GM12878 (cell line): ENCODE data around the gene ICE2.

ENCODE experiments used
- BHLHE40 ChIP-seq, 2 experiments: fragments of 450-650 bp in 1 of 2; IDR thresholded peaks; 2 replicates each; pipeline ENCODE4 v1.6.1; 2011 to 2017; ENCODE audit warnings: low read depth in 2 of 2, borderline replicate concordance in 1 of 2, improper control_type of control experiment in 1 of 2, low read length in 1 of 2, mild to moderate bottlenecking in 1 of 2
- FOXK2 ChIP-seq: fragments of 450-650 bp; IDR thresholded peaks from 2 replicates; pipeline ENCODE4 v1.6.1; 2017; ENCODE audit warnings: mild to moderate bottlenecking, moderate library complexity
- JUNB ChIP-seq: IDR thresholded peaks from 2 replicates; pipeline ENCODE4 v1.6.1; 2016; ENCODE audit warnings: antibody characterized with exemption, mild to moderate bottlenecking
- POLR2A ChIP-seq: IDR thresholded peaks from 2 replicates; pipeline ENCODE4 v1.6.1; 2011; ENCODE audit warnings: low read depth, mild to moderate bottlenecking, low read length
- POLR2AphosphoS5 ChIP-seq: IDR thresholded peaks from 2 replicates; pipeline ENCODE4 v1.6.1; 2011; ENCODE audit warnings: mild to moderate bottlenecking, low read length, inconsistent platforms
- RAD21 ChIP-seq: IDR thresholded peaks from 2 replicates; pipeline ENCODE4 v1.6.1; 2011; ENCODE audit warnings: mild to moderate bottlenecking, low read depth, low read length, moderate library complexity; ENCODE audit not compliant: insufficient read depth
- SIN3A ChIP-seq: IDR thresholded peaks from 2 replicates; pipeline ENCODE4 v1.6.1; 2012; ENCODE audit warnings: low read depth, low read length, improper control_type of control experiment
- SMC3 ChIP-seq: IDR thresholded peaks from 2 replicates; pipeline ENCODE4 v1.6.1; 2011; ENCODE audit warnings: low read length, improper control_type of control experiment, borderline replicate concordance
- TARDBP ChIP-seq: IDR thresholded peaks from 2 replicates; pipeline ENCODE4 v1.6.1; 2016; ENCODE audit warnings: borderline replicate concordance
- ZZZ3 ChIP-seq: IDR thresholded peaks from 2 replicates; pipeline ENCODE4 v1.6.1; 2011; ENCODE audit warnings: low read depth; ENCODE audit not compliant: control insufficient read depth, insufficient read length
- TF ChIP-seq, protein P1 (sequence below), 3 experiments: IDR thresholded peaks in 2 of 3; conservative IDR thresholded peaks in 1 of 3; 2 replicates each; pipeline ENCODE4 v1.5.1; 2011; ENCODE audit warnings: low read depth in 3 of 3, low read length in 3 of 3, mild to moderate bottlenecking in 3 of 3, control low read depth in 2 of 3, moderate library complexity in 2 of 3, inconsistent platforms in 1 of 3, mixed read lengths in 1 of 3; ENCODE audit not compliant: control insufficient read depth in 2 of 3, insufficient read depth in 1 of 3; ENCODE audit errors: extremely low read depth in 1 of 3

DNA sequence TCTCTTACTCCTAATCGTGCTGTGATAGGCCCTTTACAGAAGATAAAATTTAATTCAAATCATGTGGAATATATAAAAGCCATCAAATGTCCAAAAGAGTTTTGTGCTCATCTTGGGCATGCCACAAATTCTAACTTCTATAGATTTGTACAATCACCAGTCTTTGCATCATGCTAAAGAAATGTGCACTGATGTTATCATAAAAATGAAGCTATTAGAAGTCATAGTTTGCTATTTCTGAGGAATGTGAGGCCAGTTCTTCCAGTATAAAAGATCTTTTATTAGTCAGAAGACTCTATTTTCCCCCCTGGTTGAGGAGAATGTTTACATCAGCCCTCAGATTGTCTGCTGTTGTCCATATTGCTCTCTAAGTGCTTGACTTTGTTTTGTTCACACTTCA, 79.0 kb downstream of the ICE2 start:
- no peak for TF ChIP-seq SMC3
- TF ChIP-seq JUNB = no peak
- no peak for TF ChIP-seq SIN3A
- TF ChIP-seq RAD21 = no peak
- TF ChIP-seq, protein P1, sequence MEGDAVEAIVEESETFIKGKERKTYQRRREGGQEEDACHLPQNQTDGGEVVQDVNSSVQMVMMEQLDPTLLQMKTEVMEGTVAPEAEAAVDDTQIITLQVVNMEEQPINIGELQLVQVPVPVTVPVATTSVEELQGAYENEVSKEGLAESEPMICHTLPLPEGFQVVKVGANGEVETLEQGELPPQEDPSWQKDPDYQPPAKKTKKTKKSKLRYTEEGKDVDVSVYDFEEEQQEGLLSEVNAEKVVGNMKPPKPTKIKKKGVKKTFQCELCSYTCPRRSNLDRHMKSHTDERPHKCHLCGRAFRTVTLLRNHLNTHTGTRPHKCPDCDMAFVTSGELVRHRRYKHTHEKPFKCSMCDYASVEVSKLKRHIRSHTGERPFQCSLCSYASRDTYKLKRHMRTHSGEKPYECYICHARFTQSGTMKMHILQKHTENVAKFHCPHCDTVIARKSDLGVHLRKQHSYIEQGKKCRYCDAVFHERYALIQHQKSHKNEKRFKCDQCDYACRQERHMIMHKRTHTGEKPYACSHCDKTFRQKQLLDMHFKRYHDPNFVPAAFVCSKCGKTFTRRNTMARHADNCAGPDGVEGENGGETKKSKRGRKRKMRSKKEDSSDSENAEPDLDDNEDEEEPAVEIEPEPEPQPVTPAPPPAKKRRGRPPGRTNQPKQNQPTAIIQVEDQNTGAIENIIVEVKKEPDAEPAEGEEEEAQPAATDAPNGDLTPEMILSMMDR (IDR thresholded peaks at IDR 0.05 in 2 of 3, conservative IDR thresholded peaks at IDR 0.05 in 1 of 3; ENCODE audit: control insufficient read depth in 2 of 3, extremely low read depth in 1 of 3, insufficient read depth in 1 of 3, low read depth in 3 of 3, low read length in 3 of 3) = no peak
- no peak for TF ChIP-seq ZZZ3
- TF ChIP-seq BHLHE40 (IDR thresholded peaks at IDR 0.05; ENCODE audit: borderline replicate concordance in 1 of 2, low read depth in 2 of 2, low read length in 1 of 2) = no peak
- no peak for TF ChIP-seq POLR2A
- no peak for TF ChIP-seq FOXK2
- no peak for TF ChIP-seq TARDBP
- no peak for TF ChIP-seq POLR2AphosphoS5
